K562 (cell line): ENCODE data around the gene NPHP1. TPM values are rescaled to one million over a fixed set of nuclear protein-coding genes. Genes with fewer than 3 reads are reported as not detected.

Experiments
- ATAC-seq: fragments of 200-7000 bp; cut with Tn5 transposase; 3 replicates; pipeline ENCODE4 v1.9.1; 2020; ENCODE audit warnings: moderate library complexity
- BruUV-seq: library from RNA; stranded (reverse); fragments of 400-500 nt; replicated peaks from 2 replicates; lab custom pipeline; 2021; lab: Mats Ljungman, UMichigan
- CTCF ChIA-PET: fragments of 300-600 bp; formaldehyde crosslinking; extraction: SDS; loops from one replicate; lab custom pipeline; 2021; ENCODE audit warnings: low intra/inter-chr PET ratio; lab: Yijun Ruan, JAX
- POLR2A ChIA-PET: fragments of 300-600, 350-650 bp; sonication (Branson Sonifier 250); formaldehyde crosslinking; extraction: SDS; loops from one replicate; lab custom pipeline; 2021; ENCODE audit warnings: antibody characterized with exemption, inconsistent platforms; lab: Yijun Ruan, JAX
- DNase-seq, 4 experiments: peaks; one replicate each; pipeline versions ENCODE4 v3.0.0 to v3.0.0-alpha.2; 2011 to 2018; ENCODE audit warnings: low spot score in 3 of 4, mixed read lengths in 3 of 4; ENCODE audit errors: extremely low read depth in 1 of 4
- FAIRE-seq: peaks from 2 replicates; lab custom pipeline; 2011; peaks lifted over from hg19 to GRCh38; lab: Jason Lieb, UNC
- H2AFZ ChIP-seq: 2 replicates; pipeline ENCODE4 v1.6.0; 2011; ENCODE audit warnings: low read depth, low read length, control low read depth, inconsistent platforms
- H3K27ac ChIP-seq: fragments of 200-600 bp; 3 replicates; pipeline ENCODE4 v1.8.0; 2011; ENCODE audit warnings: low read depth, mild to moderate bottlenecking, control low read depth, inconsistent platforms, low read length, moderate library complexity, mixed read lengths; ENCODE audit errors: extremely low read depth
- H3K27me3 ChIP-seq, 2 experiments: fragments of 300-600 bp in 1 of 2; 2 replicates in 1 of 2; 3 replicates in 1 of 2; pipeline versions ENCODE4 v1.6.0 to v1.8.0; 2011; ENCODE audit warnings: inconsistent platforms in 2 of 2, low read length in 2 of 2, mild to moderate bottlenecking in 1 of 2, mixed read lengths in 1 of 2, moderate library complexity in 1 of 2; ENCODE audit not compliant: control insufficient read depth in 2 of 2, insufficient read depth in 2 of 2
- H3K36me3 ChIP-seq: fragments of 300-600 bp; 3 replicates; pipeline ENCODE4 v1.8.0; 2011; ENCODE audit warnings: mild to moderate bottlenecking, low read length, inconsistent platforms; ENCODE audit not compliant: control insufficient read depth, insufficient read depth
- H3K4me1 ChIP-seq, 2 experiments: fragments of 200-600 bp in 1 of 2; replicated peaks in 1 of 2; 2 replicates in 1 of 2; 3 replicates in 1 of 2; pipeline versions ENCODE4 v1.5.1 to v1.8.0; 2011; ENCODE audit warnings: inconsistent platforms in 2 of 2, low read length in 2 of 2, mild to moderate bottlenecking in 1 of 2, mixed read lengths in 1 of 2, moderate library complexity in 1 of 2; ENCODE audit not compliant: control insufficient read depth in 2 of 2, insufficient read depth in 2 of 2
- H3K4me2 ChIP-seq: 2 replicates; pipeline ENCODE4 v1.6.1; 2011; ENCODE audit warnings: low read length, control low read depth, inconsistent platforms, mixed read lengths; ENCODE audit not compliant: insufficient read depth
- H3K4me3 ChIP-seq: fragments of 200-600 bp; sonication (generic), shearing (Covaris generic); 2 replicates; pipeline ENCODE4 v1.5.1; 2016; ENCODE audit warnings: control low read depth, inconsistent platforms
- H3K79me2 ChIP-seq: fragments of 200-600 bp; 3 replicates; pipeline ENCODE4 v1.8.0; 2011; ENCODE audit warnings: low read length, inconsistent platforms; ENCODE audit not compliant: control insufficient read depth, insufficient read depth
- H3K9ac ChIP-seq, 2 experiments: 2 replicates each; pipeline versions ENCODE4 v1.6.0 to v1.6.1; 2011; ENCODE audit warnings: low read depth in 2 of 2, low read length in 2 of 2, control low read depth in 1 of 2, inconsistent platforms in 1 of 2, mild to moderate bottlenecking in 1 of 2, mixed read lengths in 1 of 2; ENCODE audit not compliant: insufficient read depth in 1 of 2
- H3K9me1 ChIP-seq: one replicate; pipeline ENCODE4 v1.6.0; 2011; ENCODE audit warnings: inconsistent platforms, mild to moderate bottlenecking, low read length, moderate library complexity; ENCODE audit not compliant: control insufficient read depth, insufficient read depth
- H3K9me3 ChIP-seq: replicated peaks from 2 replicates; pipeline ENCODE4 v1.5.1; 2011; ENCODE audit warnings: low read depth, low read length, inconsistent platforms; ENCODE audit not compliant: control insufficient read depth, insufficient read depth
- H4K20me1 ChIP-seq: replicated peaks from 2 replicates; pipeline ENCODE4 v1.6.1; 2011; ENCODE audit warnings: low read length, inconsistent platforms, mixed read lengths; ENCODE audit not compliant: control insufficient read depth, insufficient read depth
- ATF4 ChIP-seq: fragments of 450-650 bp; formaldehyde crosslinking; IDR thresholded peaks from 2 replicates; pipeline ENCODE4 v1.4.0; 2022; ENCODE audit warnings: mild to moderate bottlenecking, moderate library complexity
- CCAR2 ChIP-seq: fragments of 200-400 bp; formaldehyde crosslinking; IDR thresholded peaks from 2 replicates; pipeline ENCODE4 v1.6.1; 2017; ENCODE audit warnings: mild to moderate bottlenecking, low read depth, low read length
- CSDE1 ChIP-seq, 2 experiments: fragments of 450-650 bp; IDR thresholded peaks; 2 replicates each; pipeline ENCODE4 v1.6.1; 2016; ENCODE audit warnings: mild to moderate bottlenecking in 1 of 2
- GTF3C2 ChIP-seq: IDR thresholded peaks from 3 replicates; pipeline ENCODE4 v1.6.1; 2011; ENCODE audit warnings: borderline replicate concordance, mild to moderate bottlenecking, moderate library complexity; ENCODE audit not compliant: insufficient read length; ENCODE audit errors: extremely low read depth
- HCFC1 ChIP-seq: IDR thresholded peaks from 2 replicates; pipeline ENCODE4 v1.6.1; 2012; ENCODE audit warnings: low read depth, low read length, improper control_type of control experiment
- MYNN ChIP-seq, 2 experiments: sonication (generic); formaldehyde crosslinking in 1 of 2; IDR thresholded peaks; 2 replicates each; pipeline versions ENCODE4 v1.5.0 to v1.6.1; 2016 to 2020; ENCODE audit warnings: antibody characterized with exemption in 1 of 2, missing genetic modification reagents in 1 of 2
- NFATC3 ChIP-seq: fragments of 450-650 bp; IDR thresholded peaks from 2 replicates; pipeline ENCODE4 v1.6.1; 2017; ENCODE audit warnings: mild to moderate bottlenecking
- POLR2AphosphoS5 ChIP-seq: IDR thresholded peaks from 2 replicates; pipeline ENCODE4 v1.6.1; 2011; ENCODE audit warnings: mild to moderate bottlenecking, low read depth, low read length, moderate library complexity; ENCODE audit not compliant: control insufficient read depth, insufficient read depth
- TEAD2 ChIP-seq: fragments of 450-650 bp; IDR thresholded peaks from 2 replicates; pipeline ENCODE4 v1.6.1; 2016; ENCODE audit warnings: missing genetic modification characterization, control low read depth, missing compliant biosample characterization
- TSHZ1 ChIP-seq: fragments of 250-450 bp; sonication (Bioruptor Pico); IDR thresholded peaks from 2 replicates; pipeline ENCODE4 v1.4.0; 2020; ENCODE audit warnings: mild to moderate bottlenecking, moderate library complexity
- ZBTB5 ChIP-seq: fragments of 450-650 bp; IDR thresholded peaks from 2 replicates; pipeline ENCODE4 v1.6.1; 2017; ENCODE audit warnings: antibody characterized with exemption
- ZFX ChIP-seq: sonication (generic); formaldehyde crosslinking; IDR thresholded peaks from 2 replicates; pipeline ENCODE4 v1.8.0; 2022; ENCODE audit warnings: mild to moderate bottlenecking, missing genetic modification reagents, moderate library complexity
- ZNF384 ChIP-seq: IDR thresholded peaks from 2 replicates; pipeline ENCODE4 v1.6.1; 2012; ENCODE audit warnings: low read depth, low read length, improper control_type of control experiment
- ZNF551 ChIP-seq: fragments of 250-450 bp; sonication (Bioruptor Pico); IDR thresholded peaks from 2 replicates; pipeline ENCODE4 v1.5.0; 2021; ENCODE audit warnings: mild to moderate bottlenecking, moderate library complexity
- WGBS: fragments of 100-300 bp; shearing (Covaris generic); methylation state at CpG from one replicate; pipeline ENCODE4 v1.1.6; 2016; ENCODE audit warnings: low coverage, mixed read lengths; ENCODE audit not compliant: insufficient coverage; ENCODE audit errors: missing lambda C conversion rate; 5-methylcytosine and 5-hydroxymethylcytosine counted together
- in situ Hi-C: fragments of 300-500 bp; cut with MboI; formaldehyde crosslinking; loops from 4 replicates; pipeline ENCODE4 v1.15.0; 2018; ENCODE audit warnings: inconsistent platforms, mixed read lengths
- intact Hi-C: fragments of 100-400 bp; cut with micrococcal nuclease; formaldehyde crosslinking; loops from 2 replicates; pipeline ENCODE4 v1.14.2; 2022
- polyA plus RNA-seq, 8 experiments: library from polyadenylated mRNA; depleted of rRNA in 4 of 8; stranded (reverse) in 5 of 8; unstranded in 3 of 8; fragments of >200 nt; fragmentation: Nextera tagmentation in 2 of 8; fragmentation: Illumina TruSeq in 1 of 8; extraction: Ambion mirVana in 2 of 8; extraction: Trizol in 1 of 8; gene quantifications; 2 replicates each; pipeline versions ENCODE4 v1.2.1 to v1.2.3, GENCODE V29; 2011 to 2014; ENCODE audit warnings: inconsistent platforms in 1 of 8, missing spikeins in 1 of 8
- total RNA-seq, 7 experiments: library from RNA; depleted of rRNA in 6 of 7; stranded (reverse); fragments of >200 nt in 6 of 7; fragmentation: Illumina TruSeq in 2 of 7; extraction: Trizol in 2 of 7; gene quantifications; 2 replicates each; pipeline versions ENCODE4 v1.2.1 to v1.2.3, GENCODE V29; 2011 to 2021; ENCODE audit warnings: low replicate concordance in 1 of 7

The NPHP1 gene
- total and polyA plus RNA-seq, 9 of the 15 experiments (the other 6 are each of a cell fraction or from before 2014, with no cell fraction given), result 0.11 to 0.32 (median 0.20) TPM; not detected in 5

- no peak overlapping the region for H3K4me2 ChIP-seq
- TF ChIP-seq CCAR2 (no peak), ZNF384 (no peak), ATF4 (CRISPR knock-in tag) (no peak), TSHZ1 (CRISPR knock-in tag) (no peak), GTF3C2 (no peak), ZNF551 (CRISPR knock-in tag) (no peak), CSDE1 (IDR thresholded peaks at IDR 0.05) (no peak), ZBTB5 (no peak), POLR2AphosphoS5 (no peak), HCFC1 (no peak), MYNN (IDR thresholded peaks at IDR 0.05) (no peak), MYNN (CRISPR knock-in tag; IDR thresholded peaks at IDR 0.05) (no peak), TEAD2 (tag) (no peak), NFATC3 (no peak), ZFX (CRISPR knock-in tag) (no peak)
These were observed 98.2 kb downstream of the NPHP1 start for GRCh38 chr2:110106642-110107041.

More at GRCh38 chr2:110106642-110107041, 98.2 kb downstream of the NPHP1 start:
- intact Hi-C loops (no loop called here), in situ Hi-C loops (no loop called here)
- Histone ChIP-seq H3K9ac (no peak overlapping the region), H3K4me3 (no peak overlapping the region), H3K27me3 (no peaks in the 10 kb centered on the region), H2AFZ (no peak overlapping the region), H3K9me1 (no peaks in the 10 kb centered on the region), H3K27ac (no peak overlapping the region), H3K9me3 (no peaks in the 10 kb centered on the region), H3K36me3 (no peaks in the 10 kb centered on the region), H3K79me2 (no peaks in the 10 kb centered on the region), H4K20me1 (no peaks in the 10 kb centered on the region; the same call in 1 of the 2 replicates), H3K4me1 (no peaks in the 10 kb centered on the region)
- no peak for ATAC-seq
- ChIA-PET CTCF (no interaction called here), POLR2A (no interaction called here)
- no TSS peak for BruUV-seq
- DNase-seq, result no peak
- 0% methylated on average over 6 of the region's 6 CpGs for WGBS
- FAIRE-seq, result no peak
